NCI-H1417 (cell line): ENCODE results near the gene HYDIN.
"Not testable (repeated sequence)": the region's sequence is repeated elsewhere in the genome, so short reads cannot be mapped to it uniquely, and the experiment has no call there.

ENCODE experiments used
- DNase-seq, 3 experiments: peaks; one replicate each; lab custom pipeline; 2025; lab: John Stamatoyannopoulos, UW

The HYDIN gene

DNA sequence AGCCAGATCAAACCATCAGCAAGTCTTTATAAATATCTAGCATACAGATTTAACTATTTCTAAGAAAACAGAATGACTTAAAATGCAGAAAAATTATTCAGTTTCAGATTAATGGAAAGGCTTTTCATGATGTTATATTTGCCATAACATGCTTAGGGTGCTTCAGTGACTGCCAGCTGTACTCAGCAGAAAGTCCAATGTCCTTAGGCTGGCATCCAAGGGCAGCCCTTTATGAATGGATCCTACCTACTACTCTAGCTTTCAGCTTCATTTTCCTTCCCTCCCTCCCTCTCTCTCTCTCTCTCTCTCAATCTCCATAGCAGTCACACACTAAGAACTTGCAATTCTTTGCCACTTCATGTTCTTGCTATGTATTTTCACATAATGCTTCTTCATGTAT, 124.6 kb downstream of the HYDIN start:
- not testable (repeated sequence) for DNase-seq

DNA sequence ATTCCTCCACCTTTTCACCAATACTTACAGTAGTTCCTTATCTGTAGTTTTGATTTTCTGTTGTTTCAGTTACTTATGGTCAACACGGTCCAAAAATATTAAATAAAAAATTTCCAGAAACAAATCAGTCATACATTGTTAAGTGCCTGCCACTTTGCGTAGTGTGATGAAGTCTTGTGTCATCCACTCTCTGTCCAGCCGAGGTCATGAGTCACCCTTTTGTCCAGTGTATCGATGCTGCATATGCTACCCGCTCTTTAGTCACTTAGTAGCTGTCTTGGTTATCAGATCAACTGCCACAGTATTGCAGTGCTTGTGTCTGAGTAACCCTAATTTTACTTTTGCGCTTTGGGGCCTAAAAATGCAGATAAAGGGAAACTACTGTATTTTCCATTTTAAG, 146.9 kb downstream of the HYDIN start:
- not testable (repeated sequence) for DNase-seq

DNA sequence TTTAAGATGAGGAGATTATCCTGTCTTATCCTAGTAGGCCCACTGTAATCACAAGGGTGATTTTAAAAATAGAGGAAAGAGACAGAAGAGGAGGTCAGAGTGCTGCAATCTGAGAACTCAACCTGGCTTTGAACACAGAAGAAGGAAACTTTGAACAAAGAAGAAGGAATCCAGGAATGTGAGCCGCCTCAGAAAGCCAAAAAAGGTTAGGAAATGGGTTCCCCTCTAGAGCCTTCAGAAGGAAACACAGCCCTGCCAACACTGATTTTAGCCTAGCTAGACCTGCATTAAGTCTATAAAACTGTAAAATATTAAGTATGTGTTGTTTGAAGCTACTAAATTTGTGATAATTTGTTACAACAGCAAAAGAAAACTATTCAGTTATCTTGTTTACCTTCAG, 149.7 kb downstream of the HYDIN start:
- DNase-seq: not testable (repeated sequence)

DNA sequence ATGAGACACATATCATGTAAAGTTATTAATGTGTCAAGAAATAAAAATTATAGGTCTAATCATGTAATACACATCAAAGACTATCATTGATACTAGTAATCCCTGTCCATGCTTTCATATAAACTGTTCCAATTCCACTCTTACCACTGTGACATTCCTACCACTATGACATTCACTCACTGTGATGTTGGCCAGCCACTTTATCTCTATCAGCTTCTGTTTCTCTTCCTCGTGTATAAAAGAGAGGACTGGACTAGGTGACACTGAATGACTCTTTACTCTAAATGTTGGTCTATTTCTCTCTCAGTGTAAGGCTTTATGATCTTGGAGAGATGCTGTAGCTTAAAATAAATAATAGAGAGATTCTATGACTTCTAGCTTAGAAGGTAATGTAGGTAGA, 150.3 kb downstream of the HYDIN start:
- not testable (repeated sequence) for DNase-seq

DNA sequence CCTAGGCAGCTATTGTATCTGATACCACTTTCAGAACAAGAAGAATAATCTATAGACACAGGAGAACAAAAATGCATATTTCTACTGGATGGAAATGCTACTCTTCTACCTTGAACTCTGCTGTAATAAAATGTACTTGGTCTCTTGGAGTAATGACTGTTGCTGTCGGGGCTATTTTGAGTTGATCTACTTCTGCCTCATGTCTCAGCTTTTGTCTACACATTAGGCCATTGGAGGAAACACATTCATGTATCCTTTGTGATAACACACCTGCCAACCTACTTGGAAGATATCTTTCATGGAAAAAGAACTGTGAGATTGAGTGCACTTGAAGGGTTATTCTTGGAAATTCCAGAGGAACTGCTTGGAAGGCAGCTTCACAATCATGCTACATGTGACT, 159.9 kb downstream of the HYDIN start:
- DNase-seq: not testable (repeated sequence)

DNA sequence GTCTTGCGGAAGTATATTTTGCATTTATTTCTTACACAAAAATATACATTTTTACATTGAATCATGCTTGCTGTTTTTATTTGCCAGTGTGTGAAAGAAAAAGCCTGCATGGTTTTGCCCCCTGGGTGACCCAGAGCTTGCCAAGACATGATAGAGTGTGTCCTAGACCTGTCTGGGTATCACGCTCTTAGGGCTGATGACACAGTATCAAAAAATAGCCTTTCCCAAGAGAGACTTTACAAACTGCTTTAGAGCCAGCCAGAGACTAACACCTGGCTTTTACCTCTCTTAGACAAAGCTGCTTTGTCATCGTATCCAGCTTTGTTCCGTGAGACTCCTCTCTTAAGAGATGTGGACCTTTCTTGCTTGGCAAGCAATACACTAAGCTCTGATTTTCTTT, 160.7 kb downstream of the HYDIN start:
- DNase-seq: not testable (repeated sequence)

DNA sequence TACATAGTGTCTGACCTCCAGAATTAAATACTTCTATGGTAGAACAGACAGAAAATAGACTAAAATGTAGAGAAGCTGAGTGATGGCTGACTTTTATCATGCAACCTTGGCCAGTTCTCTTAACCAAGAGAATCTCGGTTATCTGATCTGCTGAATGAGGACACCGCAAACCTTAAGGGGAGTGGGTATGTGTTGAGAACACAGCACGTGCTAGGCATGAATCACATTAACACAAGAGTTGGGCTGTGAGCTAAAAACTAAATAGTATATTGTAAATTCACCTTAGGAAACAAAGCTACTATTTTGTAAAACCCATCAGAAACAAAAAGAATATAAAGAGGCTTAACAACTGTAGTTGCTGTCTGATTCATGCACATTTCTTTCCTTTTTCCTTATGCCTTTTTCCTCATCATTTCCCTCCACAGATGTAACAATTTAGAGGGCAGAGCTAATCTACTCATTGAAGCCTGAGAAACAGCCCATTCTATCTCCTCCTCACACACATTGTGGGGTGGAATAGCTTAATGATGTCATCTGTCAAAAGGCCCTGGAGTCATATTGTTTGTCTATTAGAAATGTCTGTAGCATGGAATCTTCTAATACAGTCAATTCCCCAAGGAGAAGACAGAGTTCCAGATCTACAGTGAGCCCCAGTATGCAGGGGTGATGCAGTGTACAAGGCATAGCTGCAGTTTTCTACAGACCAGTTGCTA, 176.5 kb downstream of the HYDIN start:
- DNase-seq: not testable (repeated sequence)

DNA sequence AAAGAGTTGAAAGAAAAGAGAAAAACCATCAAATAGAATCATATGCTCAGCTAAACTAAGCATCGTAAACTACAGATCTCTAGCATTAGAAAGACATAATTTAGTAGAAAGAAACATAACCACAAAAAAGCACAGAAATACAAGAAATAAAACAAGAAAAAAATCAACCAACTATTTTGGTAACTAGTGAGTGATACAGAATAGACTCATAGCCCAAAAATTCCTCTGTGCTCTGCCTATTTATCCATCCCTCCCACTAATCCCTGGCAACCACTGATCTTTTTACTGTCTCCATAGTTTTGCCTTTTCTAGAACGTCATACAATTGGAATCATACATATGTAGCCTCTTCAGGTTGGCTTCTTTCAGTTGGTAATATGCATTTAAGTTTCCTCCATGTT, 180.2 kb downstream of the HYDIN start:
- not testable (repeated sequence) for DNase-seq

DNA sequence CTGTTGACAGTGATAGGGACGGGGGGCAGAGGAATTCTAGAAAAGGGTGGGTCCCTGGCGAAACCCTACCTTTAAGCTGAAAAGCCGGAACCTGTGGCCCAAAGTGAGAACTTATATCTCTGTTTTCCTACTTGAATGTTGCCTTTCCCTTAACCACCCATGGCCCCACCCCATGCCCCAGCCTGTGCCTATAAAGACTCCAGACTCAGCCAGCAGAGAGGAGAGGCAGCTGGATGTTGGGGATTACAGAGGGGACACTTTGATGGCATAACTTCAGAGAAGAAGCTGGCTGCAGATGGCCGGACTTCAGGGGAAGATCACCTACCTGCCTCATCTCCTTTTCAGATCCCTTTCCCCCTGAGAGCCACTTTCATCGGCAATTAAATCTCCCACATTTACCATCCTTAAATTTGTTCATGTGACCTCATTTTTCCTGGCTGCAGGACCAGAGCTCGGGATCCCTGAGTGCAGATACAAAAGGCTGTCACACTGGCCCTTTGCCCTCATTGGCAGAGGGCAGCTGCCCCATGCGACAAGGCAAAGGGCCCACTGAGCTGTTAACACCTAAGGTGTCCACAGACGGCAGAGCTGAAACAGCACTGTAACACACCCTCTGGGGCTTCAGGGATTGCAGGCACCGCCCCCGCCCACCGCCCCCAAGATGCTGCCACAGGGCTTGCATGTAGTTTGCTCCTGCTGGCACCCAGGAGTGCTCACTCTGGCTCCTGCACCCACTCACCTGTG, 191.0 kb downstream of the HYDIN start:
- not testable (repeated sequence) for DNase-seq

DNA sequence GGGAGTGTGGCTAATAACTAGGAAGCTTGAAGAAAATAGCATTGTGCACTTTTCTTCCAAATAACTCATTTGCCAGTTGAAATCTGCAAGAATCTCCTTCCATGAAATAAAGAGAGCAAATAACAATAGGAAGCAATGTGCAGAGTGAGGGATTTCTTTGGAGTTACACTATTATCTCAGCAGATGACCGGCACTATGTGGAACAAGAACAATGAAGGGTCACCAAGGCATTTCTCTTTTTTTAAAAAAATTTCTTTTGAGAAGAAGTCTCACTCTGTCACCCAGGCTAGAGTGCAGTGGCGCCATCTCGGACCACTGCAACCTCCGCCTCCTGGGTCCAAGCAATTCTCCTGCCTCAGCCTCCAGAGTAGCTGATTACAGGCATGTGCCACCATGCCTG, 192.1 kb downstream of the HYDIN start:
- DNase-seq: not testable (repeated sequence)

DNA sequence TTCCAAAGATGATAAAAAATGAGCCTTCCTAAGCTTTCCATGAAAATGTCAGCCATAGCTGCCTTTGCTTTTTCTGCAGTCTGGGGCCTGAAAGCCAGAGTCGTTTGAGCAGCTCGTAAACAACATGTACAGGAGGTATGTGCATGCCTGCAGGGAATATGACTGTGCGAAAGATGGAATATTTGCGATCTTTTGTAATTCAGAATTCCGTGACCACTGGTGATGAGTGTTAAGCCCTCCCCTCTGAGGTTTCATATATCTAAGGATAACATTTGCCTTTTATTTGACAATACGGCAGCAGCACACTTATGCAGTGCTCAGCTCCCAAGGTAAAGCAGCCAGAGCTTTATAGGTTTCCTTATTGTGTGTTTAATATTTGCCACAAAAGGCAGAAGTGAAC, 192.5 kb downstream of the HYDIN start:
- not testable (repeated sequence) for DNase-seq

DNA sequence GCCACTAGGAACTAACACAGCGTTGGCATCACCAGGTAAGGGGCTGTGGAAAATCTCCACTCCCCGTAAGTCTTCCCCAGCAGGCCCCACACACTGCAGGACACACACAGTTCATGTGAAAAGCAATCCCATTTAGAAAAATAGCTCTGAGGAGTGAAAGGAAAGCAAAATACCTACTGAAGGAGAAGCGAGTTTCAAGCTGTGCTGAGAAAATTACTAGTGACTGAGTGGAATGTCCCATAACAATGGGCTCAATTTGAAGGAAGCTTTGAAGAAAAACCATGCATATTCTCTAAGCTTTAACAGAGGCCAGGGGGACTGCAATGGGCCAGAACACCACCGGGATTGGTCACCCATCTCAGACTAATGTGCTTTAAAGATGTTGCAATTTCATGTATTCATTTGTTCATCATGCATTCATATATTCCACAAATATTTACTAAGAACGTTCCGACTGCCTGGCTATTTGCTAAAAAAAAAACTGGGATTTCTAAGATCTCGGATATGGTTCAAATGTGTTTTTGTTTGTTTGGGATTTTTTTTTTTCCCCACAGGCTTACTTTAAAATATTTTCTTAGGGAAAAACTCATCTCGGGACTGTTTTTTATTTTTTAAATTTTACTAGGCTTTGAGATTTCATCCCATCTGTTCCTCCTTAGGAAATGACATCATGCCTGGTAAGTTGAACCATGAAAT, 202.3 kb downstream of the HYDIN start:
- not testable (repeated sequence) for DNase-seq

DNA sequence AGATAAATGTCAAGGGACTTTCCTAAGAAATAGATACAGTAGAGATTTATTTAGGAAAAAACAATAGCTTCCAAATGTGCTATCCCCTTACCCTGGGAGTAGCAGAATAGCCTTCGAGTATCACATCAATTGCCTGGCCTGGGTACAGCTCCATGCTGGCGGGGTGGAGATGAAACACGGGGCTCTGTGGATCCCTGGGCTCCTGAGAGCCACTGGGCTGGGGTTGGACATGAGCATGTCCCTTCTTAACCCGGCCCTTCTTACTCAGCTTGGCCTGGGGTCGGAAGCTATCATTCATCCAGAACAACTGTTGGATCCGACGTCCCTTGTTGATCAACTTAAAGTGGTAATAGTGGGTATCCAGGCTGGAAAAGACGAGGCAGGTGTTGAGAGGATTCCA, 203.0 kb downstream of the HYDIN start:
- not testable (repeated sequence) for DNase-seq

DNA sequence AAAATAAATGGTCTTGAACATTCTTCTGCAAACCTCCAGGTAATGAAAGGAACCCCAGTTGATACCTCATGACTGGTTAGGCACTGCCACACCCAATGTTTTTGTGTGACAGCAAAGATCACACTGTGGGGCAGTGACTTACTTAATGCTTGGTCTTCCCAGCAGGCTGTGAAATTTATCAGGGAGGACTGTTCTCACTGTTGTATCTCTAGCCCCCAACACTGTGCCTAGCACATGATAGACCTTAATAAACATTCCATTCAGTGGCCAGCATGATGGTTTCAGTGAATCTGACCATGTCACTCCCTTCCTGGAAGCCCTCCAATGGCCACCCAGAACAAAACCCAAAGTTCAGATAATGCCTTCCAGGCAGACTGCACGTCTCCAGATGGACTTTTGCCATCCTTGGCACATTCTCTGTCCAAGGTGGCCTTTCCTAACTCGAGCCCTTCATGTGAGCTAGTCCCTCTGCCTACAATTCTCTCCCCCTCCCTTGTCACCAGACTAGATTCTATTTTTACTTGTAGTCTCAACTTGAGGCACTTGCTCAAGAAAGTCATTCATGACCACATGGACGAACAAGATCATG, 206.6 kb downstream of the HYDIN start:
- not testable (repeated sequence) for DNase-seq

DNA sequence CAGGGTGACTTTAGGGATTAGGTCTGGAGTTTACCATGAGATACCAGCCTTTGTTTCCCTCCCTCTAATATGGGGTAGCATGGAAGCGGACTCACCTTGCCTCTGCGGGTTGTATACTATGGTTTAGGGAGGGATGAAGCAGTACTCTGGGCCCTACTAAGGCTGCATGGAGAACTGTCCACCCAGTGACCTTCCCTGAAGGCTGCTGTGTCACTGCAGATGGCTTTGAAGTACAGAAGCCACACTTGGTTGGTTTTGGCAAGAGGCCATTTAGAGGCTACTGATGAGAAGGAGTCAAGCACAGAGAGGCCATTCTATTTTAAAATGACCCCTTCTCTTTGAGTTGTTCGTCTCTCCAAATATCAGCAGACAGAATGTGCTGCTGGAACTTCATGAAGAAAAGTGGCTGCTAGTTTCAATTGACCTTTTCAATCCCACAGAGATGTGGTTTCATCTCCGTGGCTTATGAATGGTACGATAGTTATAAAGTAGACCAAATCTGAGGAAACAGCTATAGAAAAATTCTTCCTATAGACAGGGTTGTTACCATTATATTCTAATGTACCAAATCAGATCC, 208.5 kb downstream of the HYDIN start:
- DNase-seq: not testable (repeated sequence)

DNA sequence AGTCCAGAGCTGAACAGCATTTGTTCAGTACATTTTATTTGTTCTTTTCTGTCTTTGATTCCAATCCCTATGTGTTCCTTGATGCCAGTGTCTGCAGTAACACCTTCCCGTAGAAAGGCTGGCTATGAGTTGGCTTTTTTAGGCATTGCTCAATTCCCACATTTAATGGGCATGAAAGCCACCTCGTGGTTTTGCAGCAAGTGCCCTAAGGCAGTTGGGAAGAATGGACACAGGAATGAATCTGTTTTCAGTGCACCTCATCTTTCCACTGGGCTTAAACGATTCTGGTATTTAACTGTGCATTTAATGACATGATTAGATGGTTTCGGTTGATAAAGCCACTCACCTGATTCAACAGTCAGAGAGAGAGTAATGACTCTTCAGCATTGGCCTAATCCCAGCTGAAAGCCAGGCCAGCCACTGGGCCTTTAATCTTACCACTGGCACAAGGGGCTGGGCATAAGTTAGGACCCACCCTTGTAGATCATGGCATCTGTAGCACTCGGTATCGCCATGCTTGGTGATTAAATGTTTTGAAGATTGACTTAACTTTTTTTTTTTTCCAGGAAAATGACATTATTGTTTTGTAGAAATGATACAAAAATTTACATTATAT, 211.3 kb downstream of the HYDIN start:
- DNase-seq: peak in 1 of 3 experiments; percentile 25

DNA sequence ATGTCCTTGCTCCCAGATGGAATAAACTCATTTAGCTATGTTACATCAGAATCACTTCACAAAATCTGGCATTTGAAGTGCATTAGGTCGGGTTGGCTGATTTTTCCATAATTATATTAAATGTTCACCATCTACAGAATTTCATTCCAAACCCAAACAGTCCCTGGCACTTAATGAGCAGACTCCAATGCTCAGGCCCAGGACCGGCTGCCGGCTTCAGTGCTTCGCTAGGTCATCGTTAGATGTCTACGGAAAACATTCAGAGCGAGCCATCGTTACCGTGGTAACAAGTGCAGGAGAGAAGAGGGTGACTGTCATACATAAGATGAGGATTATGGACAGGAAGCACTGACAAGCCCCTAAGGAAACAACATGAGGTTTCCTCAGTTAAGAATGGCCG, 215.1 kb downstream of the HYDIN start:
- not testable (repeated sequence) for DNase-seq

DNA sequence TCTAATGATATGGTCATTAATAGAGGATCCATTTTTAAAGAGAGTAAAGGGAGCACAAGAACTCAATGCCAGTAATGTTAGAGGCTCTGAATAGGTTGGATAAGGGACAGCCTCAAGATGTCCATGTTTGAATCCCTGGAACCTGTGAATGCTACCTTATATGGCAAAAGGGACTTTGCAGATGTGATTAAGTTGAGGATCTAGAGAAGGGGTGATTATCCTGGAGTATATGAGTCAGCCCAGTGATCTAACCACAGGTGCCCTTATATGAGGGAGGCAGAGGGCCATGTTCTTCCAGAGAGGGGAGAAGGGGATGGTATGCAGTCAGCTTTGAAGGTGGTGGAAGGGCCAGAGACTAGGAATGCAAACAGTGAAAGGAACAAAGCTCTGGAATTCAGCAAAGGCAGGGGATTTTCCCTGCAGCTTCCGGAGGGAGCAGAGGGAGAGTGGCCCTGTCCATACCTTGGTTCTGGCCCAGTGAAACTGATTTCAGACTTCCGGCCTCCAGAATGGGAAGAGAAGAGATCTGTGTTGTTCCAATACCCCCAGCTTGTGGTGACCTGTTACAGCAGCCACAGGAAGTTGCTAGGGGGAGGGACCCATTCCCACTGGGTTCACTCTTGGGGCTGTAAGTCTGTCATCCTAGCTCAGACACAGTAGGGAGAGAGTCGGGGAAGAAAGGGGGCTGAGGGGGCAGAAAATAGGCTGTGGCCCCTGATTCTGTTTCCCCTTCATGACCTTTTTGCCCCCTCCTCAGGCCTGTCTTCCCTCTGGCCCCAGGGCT, 220.9 kb downstream of the HYDIN start:
- not testable (repeated sequence) for DNase-seq

DNA sequence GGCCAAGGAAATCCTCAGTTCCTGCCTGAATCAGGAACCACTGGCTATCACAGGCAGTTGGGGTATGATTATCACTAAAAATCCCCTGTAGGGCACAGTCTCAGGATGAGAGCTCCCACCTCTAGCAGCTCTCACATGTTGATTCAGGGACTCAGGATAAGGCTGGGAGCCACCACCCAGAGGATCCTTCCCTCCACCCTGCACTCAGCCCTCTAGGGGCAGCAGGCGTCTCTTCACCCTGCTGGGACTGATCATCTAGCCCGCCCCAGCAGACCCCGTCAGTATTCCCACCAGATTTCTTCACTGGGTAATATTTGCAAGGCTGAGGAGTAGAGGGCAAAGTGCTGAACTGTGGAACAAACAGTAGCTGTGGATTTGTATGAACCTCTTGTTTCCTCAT, 224.0 kb downstream of the HYDIN start:
- not testable (repeated sequence) for DNase-seq

DNA sequence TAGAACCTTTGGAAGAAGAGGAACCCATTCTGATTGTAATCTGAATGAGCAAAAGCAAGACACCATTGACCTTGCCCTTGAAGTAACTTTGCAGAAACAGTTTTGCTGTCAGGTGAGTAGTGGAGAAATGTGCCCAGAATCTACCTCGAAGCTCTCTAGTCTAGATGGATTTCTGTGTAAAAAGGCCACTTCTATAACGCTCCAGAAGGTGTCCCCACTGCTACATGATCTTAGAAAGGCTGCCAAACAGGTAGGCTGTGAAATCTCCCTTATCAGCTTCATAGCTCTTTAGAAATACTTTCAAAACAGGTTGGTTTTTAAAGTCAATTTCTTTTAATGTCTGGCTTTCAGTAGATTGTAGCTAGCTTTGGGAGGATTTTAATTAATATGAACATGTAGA, 230.8 kb downstream of the HYDIN start:
- peak; percentile 15 to 68 (median 17) for DNase-seq

DNA sequence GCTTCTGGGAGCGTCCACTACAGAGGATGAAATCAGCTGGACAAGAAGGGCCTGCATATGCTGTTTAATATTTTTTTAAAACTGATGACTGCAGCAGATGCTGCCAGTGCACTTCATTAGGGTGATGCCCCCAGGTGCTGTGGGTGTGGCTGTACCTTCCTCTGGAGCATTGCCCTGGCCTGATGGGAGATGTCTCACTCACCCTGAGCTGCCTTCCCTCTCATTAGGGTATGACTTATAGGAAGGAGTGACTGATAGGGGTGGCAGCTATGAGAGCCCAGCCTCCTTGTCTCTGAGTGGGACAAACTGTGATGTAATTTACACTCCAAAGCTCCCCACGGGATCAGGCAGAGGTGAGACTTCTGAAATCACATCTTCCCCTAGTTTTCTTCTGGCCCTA, 234.7 kb downstream of the HYDIN start:
- DNase-seq: not testable (repeated sequence)
